ENCODE measurements around the gene KCNAB1. TPM values are rescaled to one million over a fixed set of nuclear protein-coding genes. Genes with fewer than 3 reads are reported as not detected.

The KCNAB1 gene
- total RNA-seq, 4 donors from 2014 or later, result 1.6 to 2.9 (median 2.3) TPM

GRCh38 chr3:156433910-156434309 is 313.5 kb downstream of the KCNAB1 start:
- no peak for DNase-seq (ENCODE audit: low spot score in 2 of 2)
- no peak overlapping the region for H3K4me3 ChIP-seq (ENCODE audit: low read depth, poor library complexity, severe bottlenecking)
- intact Hi-C loops (cut with DNase I; ENCODE audit: low total_unique reads), result no loop called here
- TF ChIP-seq POLR2A (IDR thresholded peaks at IDR 0.05) (no peak), CTCF (IDR thresholded peaks at IDR 0.05) (no peak)

GRCh38 chr3:156434921-156435320 is 314.5 kb downstream of the KCNAB1 start:
- 40 to 45% methylated on average over 3 of the region's 3 CpGs for WGBS, 2 donors

GRCh38 chr3:156443079-156443478 is 322.7 kb downstream of the KCNAB1 start:
- H3K4me3 ChIP-seq (ENCODE audit: low read depth, poor library complexity, severe bottlenecking), result no peak overlapping the region
- 78 to 93% methylated on average over 5 of the region's 5 CpGs for WGBS, 2 donors
- no peak for TF ChIP-seq CTCF (IDR thresholded peaks at IDR 0.05)
- TF ChIP-seq POLR2A (IDR thresholded peaks at IDR 0.05), result no peak
- no peak for DNase-seq (ENCODE audit: low spot score in 2 of 2)
- intact Hi-C loops (cut with DNase I; ENCODE audit: low total_unique reads), result no loop called here

More at GRCh38 chr3:156434921-156435320, 314.5 kb downstream of the KCNAB1 start:
- intact Hi-C loops (cut with DNase I; ENCODE audit: low total_unique reads), result no loop called here
- no peak for DNase-seq (ENCODE audit: low spot score in 2 of 2)
- H3K4me3 ChIP-seq (ENCODE audit: low read depth, poor library complexity, severe bottlenecking), result no peak overlapping the region
- no peak for TF ChIP-seq CTCF (IDR thresholded peaks at IDR 0.05)
- TF ChIP-seq POLR2A (IDR thresholded peaks at IDR 0.05), result no peak

GRCh38 chr3:156445117-156446090 is 325.0 kb downstream of the KCNAB1 start:
- DNase-seq (ENCODE audit: low spot score in 2 of 2), result no peak
- H3K4me3 ChIP-seq (ENCODE audit: low read depth, poor library complexity, severe bottlenecking), result no peak overlapping the region
- WGBS, 2 donors, result 77 to 79% methylated on average over 10 of the region's 10 CpGs
- intact Hi-C loops (cut with DNase I; ENCODE audit: low total_unique reads), result no loop called here
- no peak for TF ChIP-seq CTCF (IDR thresholded peaks at IDR 0.05)
- no peak for TF ChIP-seq POLR2A (IDR thresholded peaks at IDR 0.05)

- no peak for DNase-seq (ENCODE audit: low spot score in 2 of 2)
- no peak overlapping the region for H3K4me3 ChIP-seq (ENCODE audit: low read depth, poor library complexity, severe bottlenecking)
- no peak for TF ChIP-seq POLR2A (IDR thresholded peaks at IDR 0.05)
- TF ChIP-seq CTCF (IDR thresholded peaks at IDR 0.05), result no peak
- intact Hi-C loops (cut with DNase I; ENCODE audit: low total_unique reads), result no loop called here
- 67 to 80% methylated on average over 1 of the region's 1 CpG for WGBS, 2 donors
Observed at GRCh38 chr3:156448300-156448699, 327.9 kb downstream of the KCNAB1 start.

Measured in lower leg skin (tissue), 4 donors.